Fibroblast of mammary gland (primary cell): ENCODE measurements around the gene DUOX2.
A peak's percentile ranks its signal among the peaks of the same experiment; 100 is the strongest.
"Not testable (repeated sequence)": the region's sequence is repeated elsewhere in the genome, so short reads cannot be mapped to it uniquely, and the experiment has no call there.

Experiments
- DNase-seq: peaks from one replicate; pipeline ENCODE4 v3.0.0-alpha.2; 2010; ENCODE audit warnings: low read depth
- H3K4me3 ChIP-seq: 2 replicates; pipeline ENCODE4 v1.5.1; 2011; ENCODE audit warnings: low read depth, mild to moderate bottlenecking, low read length, moderate library complexity; ENCODE audit not compliant: control insufficient read depth
- TF ChIP-seq, protein P1 (sequence below): conservative IDR thresholded peaks from 2 replicates; pipeline ENCODE4 v1.5.1; 2011; ENCODE audit warnings: low read depth, low read length, inconsistent platforms; ENCODE audit not compliant: control insufficient read depth, insufficient read depth

DUOX2 gene

DNA sequence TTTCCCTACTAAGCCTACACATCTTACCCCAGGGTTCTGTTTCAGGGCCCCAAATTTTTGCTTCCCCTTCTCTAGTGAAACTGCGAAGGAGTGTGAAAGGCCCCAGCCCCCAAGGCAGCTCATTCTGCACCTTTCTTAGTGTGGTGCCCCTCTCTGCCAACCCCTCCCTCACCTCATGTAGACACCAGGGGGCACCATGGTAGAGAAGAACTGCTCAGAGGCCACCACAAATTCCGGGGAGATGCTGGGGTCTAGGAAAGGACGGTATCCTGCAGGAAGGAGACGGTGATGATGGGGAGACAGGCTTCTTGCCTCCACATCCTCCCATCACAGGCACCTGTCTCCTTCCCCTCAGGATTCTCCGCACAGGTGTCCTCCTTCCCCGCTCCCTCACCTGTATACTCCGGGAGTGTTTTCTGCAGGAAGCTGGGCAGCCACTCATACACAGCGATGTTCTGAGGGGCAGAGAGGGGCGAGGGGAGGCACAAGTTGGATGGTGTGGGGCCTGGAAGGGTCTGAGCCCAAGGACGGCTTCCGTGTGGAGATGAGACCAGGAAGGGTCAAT lies 3.6 kb downstream of the DUOX2 start:
- DNase-seq = no peak
- H3K4me3 ChIP-seq = no peak overlapping the region
- TF ChIP-seq, protein P1, sequence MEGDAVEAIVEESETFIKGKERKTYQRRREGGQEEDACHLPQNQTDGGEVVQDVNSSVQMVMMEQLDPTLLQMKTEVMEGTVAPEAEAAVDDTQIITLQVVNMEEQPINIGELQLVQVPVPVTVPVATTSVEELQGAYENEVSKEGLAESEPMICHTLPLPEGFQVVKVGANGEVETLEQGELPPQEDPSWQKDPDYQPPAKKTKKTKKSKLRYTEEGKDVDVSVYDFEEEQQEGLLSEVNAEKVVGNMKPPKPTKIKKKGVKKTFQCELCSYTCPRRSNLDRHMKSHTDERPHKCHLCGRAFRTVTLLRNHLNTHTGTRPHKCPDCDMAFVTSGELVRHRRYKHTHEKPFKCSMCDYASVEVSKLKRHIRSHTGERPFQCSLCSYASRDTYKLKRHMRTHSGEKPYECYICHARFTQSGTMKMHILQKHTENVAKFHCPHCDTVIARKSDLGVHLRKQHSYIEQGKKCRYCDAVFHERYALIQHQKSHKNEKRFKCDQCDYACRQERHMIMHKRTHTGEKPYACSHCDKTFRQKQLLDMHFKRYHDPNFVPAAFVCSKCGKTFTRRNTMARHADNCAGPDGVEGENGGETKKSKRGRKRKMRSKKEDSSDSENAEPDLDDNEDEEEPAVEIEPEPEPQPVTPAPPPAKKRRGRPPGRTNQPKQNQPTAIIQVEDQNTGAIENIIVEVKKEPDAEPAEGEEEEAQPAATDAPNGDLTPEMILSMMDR = peak; percentile 5

DNA sequence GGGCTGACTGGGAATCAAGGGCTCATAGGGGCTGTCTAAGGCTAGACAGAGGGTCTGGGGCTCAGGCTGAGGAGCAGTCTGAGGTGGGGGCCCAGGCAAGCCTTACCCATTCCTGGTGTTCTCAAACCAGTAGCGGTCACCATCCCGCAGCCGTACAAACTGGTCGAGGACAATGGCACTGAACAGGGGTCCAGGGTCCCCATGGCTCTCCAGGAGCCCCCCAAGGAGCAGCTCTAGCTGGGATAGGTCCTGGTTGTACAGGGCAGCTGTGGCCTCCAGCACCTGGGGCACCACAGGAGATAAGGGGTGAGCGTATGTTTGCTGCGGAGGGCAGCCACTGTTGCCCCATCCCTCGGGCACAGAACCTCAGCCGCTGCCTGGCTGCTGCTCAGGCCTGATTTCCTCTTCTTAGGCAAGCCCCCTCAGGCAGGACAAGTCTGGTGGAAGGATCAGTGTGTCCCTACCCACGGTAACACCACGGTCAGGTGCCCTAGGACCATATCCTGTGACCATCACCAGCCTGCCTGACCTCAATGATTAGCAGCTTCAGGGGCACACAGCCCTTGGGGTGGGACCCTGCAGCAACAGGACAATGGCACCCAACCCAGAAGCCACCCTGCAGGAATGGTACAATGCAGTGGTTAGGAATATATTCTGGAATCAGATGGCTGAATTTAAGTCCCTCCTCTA lies 5.9 kb downstream of the DUOX2 start:
- H3K4me3 ChIP-seq = no peak overlapping the region
- TF ChIP-seq, protein P1 = no peak
- no peak for DNase-seq

DNA sequence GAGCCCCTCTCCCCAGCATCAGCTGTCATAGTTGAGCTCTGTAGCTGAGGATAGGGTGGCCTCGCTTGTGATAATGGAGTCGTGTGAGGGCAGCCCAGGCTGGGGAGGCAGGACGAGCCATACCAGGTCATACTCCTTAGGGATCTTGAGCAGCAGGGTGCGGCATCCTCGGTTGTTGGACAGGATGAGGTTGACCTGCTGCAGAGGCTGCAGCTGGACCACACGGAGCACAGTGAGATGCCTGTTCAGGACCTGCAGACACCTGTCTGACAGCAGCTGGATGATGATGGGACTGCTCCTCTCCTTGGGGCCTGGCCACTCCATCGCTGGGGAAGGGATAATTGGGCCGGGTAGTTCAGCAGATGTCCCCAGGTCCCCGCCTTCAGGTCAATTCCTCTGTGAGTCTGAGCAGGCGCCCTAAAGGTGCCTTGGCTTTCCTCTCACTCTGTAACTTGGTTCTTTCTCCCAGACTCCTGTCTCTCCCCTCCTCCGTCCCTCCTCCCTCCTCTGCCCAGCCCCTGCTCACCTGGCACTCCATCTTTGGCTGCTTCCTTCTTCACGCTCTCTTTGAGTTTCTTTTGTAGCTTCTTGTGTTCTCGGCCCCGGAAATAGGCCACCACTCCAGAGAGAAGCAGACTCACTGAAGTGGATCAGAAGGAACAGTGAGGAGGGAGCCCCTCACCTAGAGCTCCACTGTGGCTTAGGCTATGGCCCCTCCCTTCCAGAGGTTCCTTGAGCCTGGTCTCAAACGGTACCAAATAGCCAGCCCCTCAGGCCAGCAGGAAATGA lies 7.8 kb downstream of the DUOX2 start:
- no peak for DNase-seq
- TF ChIP-seq, protein P1 = no peak

DNA sequence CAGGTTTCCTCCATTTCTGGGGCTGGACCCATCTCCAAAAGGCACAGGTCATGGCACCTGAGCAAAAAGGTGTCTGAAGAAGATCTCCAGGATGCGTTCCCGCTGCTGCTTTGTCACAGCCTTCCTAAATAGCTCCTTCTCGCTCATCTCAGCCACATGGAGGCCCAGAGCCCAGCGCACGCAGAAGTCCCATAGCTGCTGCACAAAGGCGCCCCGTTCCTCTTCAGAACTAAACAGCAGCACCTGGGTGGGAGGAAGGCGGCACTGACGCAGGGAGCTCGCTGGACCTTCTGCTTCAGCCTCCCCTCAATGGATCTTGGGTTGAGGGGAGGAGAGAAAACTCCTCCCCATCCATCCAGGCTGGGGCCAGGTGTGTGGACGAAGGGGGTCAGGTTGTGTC lies 8.4 kb downstream of the DUOX2 start:
- no peak for DNase-seq
- TF ChIP-seq, protein P1 = no peak
- no peak overlapping the region for H3K4me3 ChIP-seq

More for the DNA sequence above, 7.8 kb downstream of the DUOX2 start:
- no peak overlapping the region for H3K4me3 ChIP-seq

DNA sequence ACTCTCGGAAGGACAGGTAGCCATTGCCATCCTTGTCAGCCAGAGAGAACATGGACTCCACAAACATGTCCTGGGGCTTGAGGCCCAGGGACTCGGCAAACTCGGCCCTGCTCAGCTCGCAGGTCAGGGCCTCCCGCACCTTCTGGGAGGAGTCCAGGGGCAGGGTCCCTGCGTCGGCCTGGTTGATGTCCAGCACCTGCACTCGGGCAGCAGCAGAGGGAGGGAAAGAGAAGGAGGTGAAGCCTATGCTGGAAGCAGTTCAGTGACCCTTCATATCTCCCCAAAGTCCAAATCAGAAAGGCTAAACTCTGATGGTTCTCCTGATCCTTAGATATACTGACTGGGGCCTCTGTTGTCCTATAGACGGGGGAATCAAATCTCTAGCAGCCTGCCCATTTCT lies 9.8 kb downstream of the DUOX2 start:
- not testable (repeated sequence) for DNase-seq

DNA sequence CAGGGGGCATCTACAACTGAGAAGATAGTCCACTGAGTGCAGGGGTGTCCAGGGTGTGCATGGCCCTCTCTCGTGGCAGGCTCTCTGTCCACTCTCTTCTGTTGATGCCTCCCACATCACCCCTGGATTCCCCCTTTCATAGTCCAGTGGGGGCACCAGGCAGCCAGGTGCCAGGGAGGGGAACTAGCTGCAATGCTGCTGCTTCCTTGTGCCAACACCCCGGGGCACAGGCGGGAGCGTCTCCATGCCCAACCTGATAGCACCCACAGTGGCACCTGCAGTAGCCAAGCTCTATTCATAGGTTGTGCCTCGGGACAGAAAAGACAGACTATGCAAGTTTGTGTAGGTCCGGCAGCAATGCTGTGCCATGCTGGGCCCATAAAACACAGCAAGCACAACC lies 11.7 kb downstream of the DUOX2 start:
- H3K4me3 ChIP-seq = no peak overlapping the region
- TF ChIP-seq, protein P1 = no peak
- no peak for DNase-seq

More for the DNA sequence above, 9.8 kb downstream of the DUOX2 start:
- not testable (repeated sequence) for H3K4me3 ChIP-seq

DNA sequence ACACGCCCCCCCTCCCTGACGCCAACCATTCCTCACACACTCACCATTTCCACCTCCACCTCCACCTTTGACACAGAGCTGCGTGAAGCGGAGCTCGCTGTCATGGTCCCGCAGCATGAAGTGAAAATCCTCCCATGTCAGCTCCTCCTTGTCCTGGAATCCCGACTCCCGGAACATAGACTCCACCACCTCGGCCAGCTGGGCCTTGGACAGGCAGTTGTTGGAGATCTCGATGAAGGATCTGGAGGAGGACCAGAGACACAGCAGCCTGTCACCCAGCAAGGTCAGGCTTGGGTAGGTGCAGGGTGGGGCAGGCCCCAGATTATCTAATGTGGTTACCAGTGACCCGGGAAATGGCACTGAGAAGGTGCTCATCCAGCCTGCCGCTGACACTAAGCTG lies 12.2 kb downstream of the DUOX2 start:
- H3K4me3 ChIP-seq = no peak overlapping the region
- TF ChIP-seq, protein P1 = no peak
- no peak for DNase-seq
